Hepatic stellate cell (primary cell): ENCODE data around the gene EXD3.
A peak's percentile ranks its signal among the peaks of the same experiment; 100 is the strongest.
"Not testable (repeated sequence)": the region's sequence is repeated elsewhere in the genome, so short reads cannot be mapped to it uniquely, and the experiment has no call there.

Experiments used
- DNase-seq: peaks from one replicate; pipeline ENCODE4 v3.0.0; 2011; ENCODE audit warnings: low spot score

The EXD3 gene

GRCh38 chr9:137459152-137459600 is 36.2 kb upstream of the EXD3 start, which contains the start of gene NSMF:
TSS of gene NSMF (minus strand) at chr9:137459334. CDS start at chr9:137459102, 232 bp downstream.
- peak; percentile 100 for DNase-seq

- peak; percentile 61 for DNase-seq
These were observed 35.5 kb upstream of the EXD3 start for GRCh38 chr9:137458194-137459151.

- no peak for DNase-seq
These were observed 34.6 kb upstream of the EXD3 start for GRCh38 chr9:137457406-137458193.

- no peak for DNase-seq
These were observed 34.0 kb upstream of the EXD3 start for GRCh38 chr9:137456864-137457405.

- DNase-seq = no peak
These were observed 33.3 kb upstream of the EXD3 start for GRCh38 chr9:137456061-137456863.

GRCh38 chr9:137455359-137455991 is 32.5 kb upstream of the EXD3 start:
- DNase-seq = no peak

GRCh38 chr9:137454597-137455358 is 31.8 kb upstream of the EXD3 start:
- DNase-seq = no peak

GRCh38 chr9:137454145-137454596 is 31.2 kb upstream of the EXD3 start:
- no peak for DNase-seq

- DNase-seq = peak; percentile 66
These were observed 30.7 kb upstream of the EXD3 start for GRCh38 chr9:137453643-137454081.

- no peak for DNase-seq
These were observed 30.0 kb upstream of the EXD3 start for GRCh38 chr9:137452761-137453642.

- no peak for DNase-seq
These were observed 29.2 kb upstream of the EXD3 start for GRCh38 chr9:137452006-137452760.

GRCh38 chr9:137451264-137452005 is 28.5 kb upstream of the EXD3 start:
- DNase-seq = not testable (repeated sequence)

GRCh38 chr9:137450539-137451222 is 27.7 kb upstream of the EXD3 start:
- DNase-seq = not testable (repeated sequence)

- no peak for DNase-seq
These were observed 27.1 kb upstream of the EXD3 start for GRCh38 chr9:137449931-137450538.

GRCh38 chr9:137449081-137449844 is 26.3 kb upstream of the EXD3 start:
- DNase-seq = no peak

- no peak for DNase-seq
These were observed 25.6 kb upstream of the EXD3 start for GRCh38 chr9:137448602-137448962.
